GM18508 (cell line): ENCODE measurements around the gene NDRG3.
"Not testable (repeated sequence)": the region's sequence is repeated elsewhere in the genome, so short reads cannot be mapped to it uniquely, and the experiment has no call there.

Experiments
- ATAC-seq: cut with Tn5 transposase; IDR thresholded peaks from one replicate; pipeline ENCODE4 v1.9.1; 2021; ENCODE audit warnings: moderate number of reproducible peaks; ENCODE audit not compliant: insufficient read depth, unreplicated experiment

NDRG3 gene

GRCh38 chr20:36709126-36709525 is 36.8 kb downstream of the NDRG3 start:
- no peak for ATAC-seq

GRCh38 chr20:36703530-36703929 is 42.4 kb downstream of the NDRG3 start:
- ATAC-seq = no peak

GRCh38 chr20:36700438-36700837 is 45.5 kb downstream of the NDRG3 start:
- no peak for ATAC-seq

GRCh38 chr20:36695467-36695866 is 50.4 kb downstream of the NDRG3 start:
- ATAC-seq = not testable (repeated sequence)

- no peak for ATAC-seq
These were observed 57.3 kb downstream of the NDRG3 start for GRCh38 chr20:36688630-36689029.

GRCh38 chr20:36687850-36688249 is 58.0 kb downstream of the NDRG3 start:
- no peak for ATAC-seq

- no peak for ATAC-seq
These were observed 58.9 kb downstream of the NDRG3 start for GRCh38 chr20:36686944-36687343.

- ATAC-seq = no peak
These were observed 59.4 kb downstream of the NDRG3 start for GRCh38 chr20:36686504-36686903.

- no peak for ATAC-seq
These were observed 61.1 kb downstream of the NDRG3 start for GRCh38 chr20:36684747-36685146.

- no peak for ATAC-seq
These were observed 63.6 kb downstream of the NDRG3 start for GRCh38 chr20:36682311-36682710.

- no peak for ATAC-seq
These were observed 68.5 kb downstream of the NDRG3 start for GRCh38 chr20:36677422-36677771.

- no peak for ATAC-seq
These were observed 69.0 kb downstream of the NDRG3 start for GRCh38 chr20:36676701-36677421.

- ATAC-seq = not testable (repeated sequence)
These were observed 70.3 kb downstream of the NDRG3 start for GRCh38 chr20:36675545-36675944.

GRCh38 chr20:36672991-36673390 is 72.9 kb downstream of the NDRG3 start:
- no peak for ATAC-seq

- no peak for ATAC-seq
These were observed 75.1 kb downstream of the NDRG3 start for GRCh38 chr20:36670665-36671357.

GRCh38 chr20:36666181-36666740 is 79.6 kb downstream of the NDRG3 start:
- ATAC-seq = no peak

- no peak for ATAC-seq
These were observed 82.9 kb downstream of the NDRG3 start for GRCh38 chr20:36663031-36663430.

- no peak for ATAC-seq
These were observed 87.6 kb downstream of the NDRG3 start for GRCh38 chr20:36658300-36658699.

- ATAC-seq = no peak
These were observed 89.2 kb downstream of the NDRG3 start for GRCh38 chr20:36656733-36657132.

GRCh38 chr20:36655004-36655403 is 90.9 kb downstream of the NDRG3 start:
- ATAC-seq = no peak

- no peak for ATAC-seq
These were observed 91.4 kb downstream of the NDRG3 start for GRCh38 chr20:36654506-36654905.

GRCh38 chr20:36653456-36653855 is 92.4 kb downstream of the NDRG3 start:
- ATAC-seq = no peak
